ENCODE results near the gene CCNT2.

Gene CCNT2

DNA sequence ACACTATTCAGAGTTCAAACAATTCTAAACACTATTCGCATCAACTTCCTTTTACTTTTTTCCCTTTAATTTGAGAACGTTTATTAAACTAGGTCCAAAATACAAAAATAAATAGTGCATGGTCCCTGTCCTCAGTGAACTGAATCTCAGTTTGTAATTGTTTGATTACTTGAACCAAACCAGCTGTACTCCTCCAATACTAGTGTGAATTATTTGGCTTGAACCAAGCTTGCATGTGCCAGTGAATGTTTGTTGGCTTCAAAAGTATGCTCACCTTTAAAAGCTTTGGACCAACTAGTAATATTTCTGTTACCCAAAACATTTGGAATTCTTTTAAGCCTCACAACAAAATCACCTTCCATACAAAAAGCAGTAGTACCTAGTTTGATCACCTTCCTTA is 15.5 kb downstream of the CCNT2 start:
- TF ChIP-seq CTCF (IDR thresholded peaks at IDR 0.05; ENCODE audit: control insufficient read depth, insufficient read depth, low read depth, low read length, missing control alignments): no peak
- H3K4me3 ChIP-seq (ENCODE audit: control insufficient read depth, low read depth, low read length): no peak overlapping the region
- DNase-seq (ENCODE audit: low read depth): no peak

- DNase-seq (ENCODE audit: low read depth): no peak
- no peak for TF ChIP-seq CTCF (IDR thresholded peaks at IDR 0.05; ENCODE audit: control insufficient read depth, insufficient read depth, low read depth, low read length, missing control alignments)
- H3K4me3 ChIP-seq (ENCODE audit: control insufficient read depth, low read depth, low read length): no peak overlapping the region
Measured at GRCh38 chr2:134934641-134935040, 16.0 kb downstream of the CCNT2 start.

- TF ChIP-seq CTCF (IDR thresholded peaks at IDR 0.05; ENCODE audit: control insufficient read depth, insufficient read depth, low read depth, low read length, missing control alignments): no peak
- no peak for DNase-seq (ENCODE audit: low read depth)
- no peak overlapping the region for H3K4me3 ChIP-seq (ENCODE audit: control insufficient read depth, low read depth, low read length)
Measured at GRCh38 chr2:134936691-134937090, 18.1 kb downstream of the CCNT2 start.

- TF ChIP-seq CTCF (IDR thresholded peaks at IDR 0.05; ENCODE audit: control insufficient read depth, insufficient read depth, low read depth, low read length, missing control alignments): no peak
- no peak overlapping the region for H3K4me3 ChIP-seq (ENCODE audit: control insufficient read depth, low read depth, low read length)
- DNase-seq (ENCODE audit: low read depth): no peak
Measured at GRCh38 chr2:134943540-134943939, 24.9 kb downstream of the CCNT2 start.

DNA sequence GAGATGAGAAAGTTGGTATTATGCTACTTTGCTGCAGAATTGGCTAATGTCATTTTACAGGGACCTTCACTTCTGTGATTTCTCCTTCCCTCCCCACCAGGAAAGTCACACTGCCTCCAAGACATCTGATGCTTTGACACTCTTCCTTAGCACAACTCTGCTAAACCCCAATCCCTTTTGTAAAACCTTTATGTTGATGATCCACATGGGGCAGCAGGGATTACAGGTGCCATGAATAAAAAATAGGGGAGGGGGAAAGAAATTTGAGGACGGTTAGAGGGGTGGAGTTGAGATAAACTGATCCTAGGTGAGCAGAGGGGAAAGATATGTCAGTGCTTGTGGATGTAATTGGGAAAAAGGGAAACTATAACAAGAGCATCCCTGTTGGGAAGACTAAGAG is 26.4 kb downstream of the CCNT2 start:
- no peak for TF ChIP-seq CTCF (IDR thresholded peaks at IDR 0.05; ENCODE audit: control insufficient read depth, insufficient read depth, low read depth, low read length, missing control alignments)
- H3K4me3 ChIP-seq (ENCODE audit: control insufficient read depth, low read depth, low read length): no peak overlapping the region
- DNase-seq (ENCODE audit: low read depth): no peak

GRCh38 chr2:134946073-134946472 is 27.5 kb downstream of the CCNT2 start:
- no peak for TF ChIP-seq CTCF (IDR thresholded peaks at IDR 0.05; ENCODE audit: control insufficient read depth, insufficient read depth, low read depth, low read length, missing control alignments)
- DNase-seq (ENCODE audit: low read depth): no peak
- no peak overlapping the region for H3K4me3 ChIP-seq (ENCODE audit: control insufficient read depth, low read depth, low read length)
